Pons (tissue), 1 donor: Measurements from ENCODE around the gene HOPX.
"Not testable (repeated sequence)": the region's sequence is repeated elsewhere in the genome, so short reads cannot be mapped to it uniquely, and the experiment has no call there.

ENCODE experiments used
- DNase-seq: peaks from one replicate; pipeline ENCODE4 v3.0.0-alpha.2; 2016; ENCODE audit warnings: low spot score

Gene HOPX

DNA sequence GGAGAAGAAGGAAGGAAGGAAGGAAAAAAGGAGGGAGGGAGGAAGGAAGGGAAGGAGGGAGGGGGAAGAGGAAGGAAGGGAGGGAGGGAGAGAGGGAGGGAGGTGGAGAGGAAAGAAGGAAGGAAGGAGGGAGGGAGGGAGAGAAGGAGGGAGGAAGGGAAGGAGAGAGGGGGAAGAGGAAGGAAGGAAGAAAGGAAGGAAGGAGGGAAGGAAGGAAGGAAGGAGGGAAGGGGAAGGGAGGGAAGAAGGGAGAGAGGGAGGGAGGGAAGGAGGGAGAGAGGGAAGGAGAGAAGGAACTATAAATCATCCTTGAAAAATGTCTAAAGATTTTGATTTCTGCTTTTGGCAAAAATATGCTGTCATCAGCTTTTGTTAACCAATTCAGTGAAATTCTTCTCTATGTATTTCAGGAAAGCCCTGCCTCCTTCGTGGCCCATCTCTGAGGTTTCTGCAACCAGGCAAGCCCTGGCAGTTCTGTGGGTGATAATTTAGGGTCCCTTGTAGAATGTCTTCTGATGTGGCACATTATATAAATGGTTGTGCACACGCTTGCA is 7.1 kb upstream of the HOPX start:
- DNase-seq = no peak

- DNase-seq = no peak
Measured at GRCh38 chr4:56686537-56687231, 5.6 kb upstream of the HOPX start.

GRCh38 chr4:56684320-56685050 is 3.4 kb upstream of the HOPX start:
- DNase-seq = no peak

- no peak for DNase-seq
Measured at GRCh38 chr4:56683455-56683854, 2.4 kb upstream of the HOPX start.

DNA sequence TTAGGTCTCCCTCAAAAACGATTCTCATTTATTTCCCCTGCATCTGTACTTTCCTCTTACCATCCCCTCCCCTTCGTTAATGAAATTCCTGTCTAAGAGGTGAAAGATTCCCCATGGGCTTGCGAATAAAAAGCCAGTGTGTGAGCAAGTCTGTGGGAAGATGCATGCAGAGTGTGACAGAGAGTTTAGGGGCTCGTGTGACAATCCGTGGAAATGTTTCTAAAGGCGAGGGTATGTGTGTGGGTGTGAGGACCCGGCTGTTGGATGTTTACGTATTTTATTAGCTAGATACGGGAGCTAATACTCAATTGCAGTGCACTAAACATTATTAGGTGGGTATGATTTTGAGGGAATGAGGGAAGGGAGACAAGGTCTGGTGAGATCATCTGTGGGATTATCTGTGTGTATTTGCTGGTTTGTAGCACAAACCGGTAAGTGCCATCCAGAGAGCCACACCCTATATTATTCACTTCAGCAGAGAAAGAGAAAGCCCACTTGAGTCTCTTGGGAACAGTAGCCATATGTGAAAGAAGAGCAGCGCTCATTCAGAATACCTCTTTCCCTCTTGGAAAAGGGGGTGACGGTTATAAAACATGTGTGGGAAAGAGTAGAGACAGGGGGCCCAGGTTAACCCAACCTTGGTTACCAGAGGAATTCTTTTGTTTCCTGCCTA is 893 bp upstream of the HOPX start:
- no peak for DNase-seq

DNA sequence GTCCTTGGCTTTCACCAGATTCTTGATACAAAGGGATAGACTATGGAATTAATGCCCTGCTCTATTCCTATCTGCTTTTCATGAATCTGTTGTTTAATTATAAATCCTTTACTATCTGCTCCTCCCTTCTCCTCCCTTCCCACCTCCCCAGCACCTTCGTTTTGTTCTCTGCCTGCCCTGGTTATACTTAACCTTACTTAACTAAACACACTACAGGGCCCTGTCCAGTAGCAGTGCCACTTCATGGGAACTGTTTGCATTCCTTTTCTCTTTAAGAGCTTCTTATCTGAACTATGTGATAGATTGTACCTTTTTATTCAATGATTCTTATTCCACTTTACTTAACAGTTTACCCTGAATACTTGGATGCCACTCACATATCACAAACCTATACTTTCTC is 830 bp downstream of the HOPX start:
- DNase-seq = no peak

DNA sequence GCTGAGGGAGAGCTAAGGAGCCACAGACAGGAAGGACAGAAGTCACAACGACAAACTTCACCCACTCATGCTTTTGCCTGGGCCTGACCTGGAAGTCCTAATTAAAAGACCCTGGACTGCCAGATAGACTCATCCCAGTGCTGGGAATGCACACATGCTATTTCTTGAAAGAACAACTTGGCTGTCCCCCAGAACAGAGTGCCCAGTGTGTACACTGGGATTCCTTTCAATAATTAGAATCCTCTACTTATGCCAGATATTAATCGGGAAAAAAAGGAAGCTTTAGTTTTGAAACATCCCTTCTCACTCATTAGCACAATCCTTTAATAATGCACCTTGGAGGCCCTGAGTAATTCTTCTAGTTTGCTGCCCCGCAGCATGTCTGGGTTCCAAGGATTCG is 3.4 kb downstream of the HOPX start:
- no peak for DNase-seq

DNA sequence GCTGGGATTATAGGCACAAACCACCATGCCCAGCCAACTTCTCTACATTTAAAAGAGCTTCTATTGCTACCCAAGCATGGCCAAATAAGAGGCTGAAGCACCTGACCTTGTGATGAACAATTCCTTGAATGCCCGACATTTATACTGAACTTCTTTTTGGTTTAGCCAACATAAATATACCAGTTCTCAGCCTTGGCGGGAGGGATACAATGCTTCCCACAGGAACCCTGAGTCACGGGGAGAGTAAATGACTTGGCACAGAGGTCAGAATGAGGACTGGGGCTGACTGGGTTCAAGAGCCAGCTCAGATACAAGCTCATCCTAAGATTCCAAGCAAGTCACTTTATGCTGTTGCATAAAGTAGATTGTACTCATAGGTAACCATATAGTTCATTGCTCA is 6.1 kb downstream of the HOPX start:
- no peak for DNase-seq

DNA sequence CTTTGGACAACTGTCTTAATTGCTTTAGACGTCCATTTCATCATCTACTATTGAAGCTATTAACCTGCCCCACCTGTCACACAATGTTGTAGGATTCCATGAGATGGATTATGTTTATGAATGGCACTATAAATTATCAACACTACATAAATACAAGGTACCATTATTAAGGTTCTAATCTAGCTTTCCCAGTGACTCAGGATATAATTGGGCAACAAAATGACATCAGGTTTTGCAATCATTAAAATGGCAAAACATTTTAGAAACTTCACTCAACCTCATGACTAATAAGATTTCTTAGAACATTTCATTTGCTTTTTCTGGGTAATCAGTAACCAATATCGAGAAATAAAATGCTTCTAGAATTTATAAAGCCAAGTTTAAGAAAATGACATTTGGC is 9.2 kb downstream of the HOPX start:
- DNase-seq = no peak

DNA sequence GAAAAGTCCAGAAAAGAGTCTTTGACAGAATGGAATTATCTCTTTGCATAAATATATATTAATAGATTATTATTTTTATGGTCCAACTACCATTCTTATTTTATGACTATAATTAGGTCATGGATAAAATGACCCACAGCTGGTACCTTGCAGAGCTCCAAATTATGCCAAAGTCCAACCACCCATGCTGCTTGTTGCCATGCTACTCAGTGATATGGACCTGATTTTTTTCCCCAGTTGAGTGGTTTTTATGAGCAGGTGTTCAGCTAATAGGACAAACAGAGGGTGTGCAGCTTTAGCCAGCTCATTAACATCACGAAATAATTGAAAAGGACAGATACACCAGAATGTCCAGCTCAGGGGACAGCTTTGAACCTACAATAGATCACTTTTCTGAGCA is 9.7 kb downstream of the HOPX start:
- DNase-seq = no peak

DNA sequence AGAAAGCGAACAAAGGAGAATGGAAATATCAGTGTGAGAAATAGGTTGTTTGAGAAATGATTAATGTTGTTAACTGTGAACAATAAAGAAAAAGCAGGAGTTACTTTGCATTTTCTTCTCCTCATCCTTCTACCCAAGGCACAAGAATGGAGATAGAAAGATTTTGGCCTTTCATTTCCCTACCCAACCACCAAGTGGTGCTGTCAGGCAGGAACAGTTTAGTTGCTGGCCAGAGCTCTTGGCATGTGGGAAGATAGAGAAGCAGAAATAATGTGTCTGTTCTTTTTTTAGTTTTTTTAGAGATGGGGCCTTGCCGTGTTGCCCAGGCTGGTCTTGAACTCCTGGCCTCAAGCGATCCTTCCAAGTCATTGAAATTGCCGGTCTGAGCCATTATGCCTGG is 12.8 kb downstream of the HOPX start:
- no peak for DNase-seq

- not testable (repeated sequence) for DNase-seq
Measured at GRCh38 chr4:56667396-56667795, 13.7 kb downstream of the HOPX start.

DNA sequence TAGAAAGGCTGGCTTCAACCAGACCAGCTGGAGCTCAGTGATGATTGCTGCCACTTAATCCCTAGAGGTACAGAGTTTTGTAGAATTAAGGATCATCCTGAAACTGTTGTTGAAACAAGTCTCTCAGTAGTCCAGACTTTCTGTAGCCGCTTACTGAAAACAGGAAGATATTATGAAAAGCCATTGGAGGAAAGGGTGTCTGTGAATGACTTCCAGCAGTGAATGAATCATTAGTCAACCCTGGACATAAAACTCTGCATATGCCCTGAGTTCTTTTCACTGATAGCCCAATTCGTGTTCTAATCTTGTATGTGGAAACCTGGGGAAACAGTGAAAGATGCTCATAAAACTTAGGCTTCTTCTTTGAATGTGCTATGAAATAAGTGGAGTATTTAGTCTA is 14.8 kb downstream of the HOPX start:
- no peak for DNase-seq

GRCh38 chr4:56665781-56666180 is 15.3 kb downstream of the HOPX start:
- no peak for DNase-seq

GRCh38 chr4:56662782-56663468 is 18.2 kb downstream of the HOPX start:
- no peak for DNase-seq

- no peak for DNase-seq
Measured at GRCh38 chr4:56659946-56660345, 21.1 kb downstream of the HOPX start.

- DNase-seq = no peak
Measured at GRCh38 chr4:56658528-56658927, 22.6 kb downstream of the HOPX start.

DNA sequence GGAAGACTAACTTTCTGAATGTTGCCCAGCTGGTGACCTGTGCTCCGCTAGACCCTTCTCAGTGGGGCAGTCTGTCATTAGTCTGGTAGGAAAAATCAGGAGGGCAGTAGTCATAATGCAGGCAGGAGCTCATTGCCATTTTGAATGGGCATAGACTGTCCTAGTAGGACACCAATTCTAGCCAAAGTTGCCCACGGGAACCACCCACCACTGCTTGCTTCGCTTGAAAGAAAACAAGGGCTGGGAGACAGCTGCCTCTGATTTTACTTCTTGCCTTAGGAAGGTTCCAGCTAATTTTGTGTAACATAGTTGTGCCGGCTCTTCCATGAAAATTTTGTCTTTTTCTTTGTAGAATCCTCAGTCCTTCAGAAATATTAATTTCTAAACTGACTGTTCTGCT is 23.3 kb downstream of the HOPX start:
- no peak for DNase-seq

DNA sequence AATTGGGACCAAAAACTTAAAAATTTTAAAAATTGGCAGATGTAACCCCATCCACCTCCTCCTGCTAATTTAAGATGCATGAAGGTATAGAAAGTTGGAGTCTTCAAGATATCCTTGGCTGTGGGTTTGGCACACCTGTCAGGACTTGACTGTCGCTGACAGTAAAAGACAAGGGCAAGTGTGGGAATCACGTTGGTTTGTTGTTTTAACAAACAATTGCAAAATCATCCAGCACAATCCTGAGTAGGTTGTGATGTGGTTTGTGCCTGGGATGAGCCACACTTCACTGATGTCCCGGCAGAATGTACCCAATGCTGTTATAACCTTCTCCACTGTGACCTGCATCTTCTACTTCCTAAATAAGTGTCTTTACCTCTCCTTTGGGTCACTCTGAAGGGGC is 24.0 kb downstream of the HOPX start:
- DNase-seq = no peak

GRCh38 chr4:56656346-56656643 is 24.8 kb downstream of the HOPX start:
- no peak for DNase-seq

DNA sequence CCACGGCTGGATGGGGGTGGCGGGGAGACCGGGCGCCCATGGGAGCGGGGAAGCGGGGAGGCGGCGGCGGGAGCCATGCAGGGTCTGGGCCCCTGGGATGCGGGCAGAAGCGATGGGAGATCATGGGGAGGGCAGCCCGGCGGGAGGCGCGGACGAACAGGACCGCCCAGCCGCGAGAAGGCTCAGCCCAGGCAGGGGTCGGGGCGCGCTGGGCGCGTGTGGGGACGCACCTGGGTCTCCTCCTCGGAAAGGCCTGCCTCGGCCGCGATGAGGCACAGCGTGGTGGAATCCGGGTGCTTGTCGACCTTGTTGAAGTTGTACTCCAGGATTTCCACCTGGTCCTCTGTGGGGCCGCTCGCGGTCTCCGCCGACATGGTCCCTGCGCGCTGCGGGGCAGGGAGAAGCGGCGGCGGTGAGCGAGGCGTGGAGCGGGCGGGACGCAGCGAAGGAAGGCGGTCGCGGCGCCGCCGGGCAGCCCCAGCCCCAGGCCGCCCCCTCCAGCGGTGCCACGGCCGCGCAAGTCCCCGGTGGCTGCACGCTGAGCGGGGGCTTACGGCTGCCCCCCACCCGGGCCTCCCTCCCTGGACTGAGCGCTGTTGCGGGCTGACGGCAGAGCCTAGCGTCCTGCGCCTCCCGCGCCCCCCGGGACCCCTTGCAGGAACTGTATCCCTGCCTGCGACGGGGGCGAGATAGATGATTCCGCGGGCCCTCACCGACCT is 25.3 kb downstream of the HOPX start:
- no peak for DNase-seq

GRCh38 chr4:56655209-56655626 is 25.9 kb downstream of the HOPX start:
- DNase-seq = no peak
